Astrocyte (in vitro differentiated cells and primary cell): Measurements from ENCODE around the gene NHLH1.

Experiments
- EZH2 ChIP-seq: IDR thresholded peaks from 2 replicates; pipeline ENCODE4 v1.6.1; 2012; ENCODE audit warnings: mild to moderate bottlenecking, low read length, inconsistent platforms; ENCODE audit not compliant: insufficient read depth
- TF ChIP-seq, protein P1 (sequence below): IDR thresholded peaks from 2 replicates; pipeline ENCODE4 v1.5.1; 2011; ENCODE audit warnings: low read depth, mild to moderate bottlenecking, inconsistent platforms, low read length, moderate library complexity; ENCODE audit not compliant: insufficient read depth

DNA sequence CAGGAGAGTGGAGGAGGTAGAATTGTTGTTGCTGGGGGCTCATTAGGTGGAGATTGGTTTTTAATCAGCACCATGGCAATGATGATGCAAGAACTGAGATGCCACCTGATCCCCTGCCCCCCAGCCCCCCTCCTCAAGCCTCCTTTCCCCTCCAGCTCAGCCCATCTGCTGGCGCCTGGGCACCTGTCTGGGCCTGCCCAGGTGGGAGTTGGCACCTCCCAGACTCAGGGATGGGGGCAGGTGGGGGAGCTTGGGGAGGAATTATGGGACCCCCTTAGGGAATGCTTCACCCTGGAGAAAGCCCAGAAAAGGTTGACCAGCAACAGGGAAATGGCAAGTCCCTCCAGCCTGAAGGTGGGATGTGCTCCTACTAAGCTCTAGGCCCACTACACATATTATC lies 1.5 kb upstream of the NHLH1 start:
- TF ChIP-seq, protein P1, sequence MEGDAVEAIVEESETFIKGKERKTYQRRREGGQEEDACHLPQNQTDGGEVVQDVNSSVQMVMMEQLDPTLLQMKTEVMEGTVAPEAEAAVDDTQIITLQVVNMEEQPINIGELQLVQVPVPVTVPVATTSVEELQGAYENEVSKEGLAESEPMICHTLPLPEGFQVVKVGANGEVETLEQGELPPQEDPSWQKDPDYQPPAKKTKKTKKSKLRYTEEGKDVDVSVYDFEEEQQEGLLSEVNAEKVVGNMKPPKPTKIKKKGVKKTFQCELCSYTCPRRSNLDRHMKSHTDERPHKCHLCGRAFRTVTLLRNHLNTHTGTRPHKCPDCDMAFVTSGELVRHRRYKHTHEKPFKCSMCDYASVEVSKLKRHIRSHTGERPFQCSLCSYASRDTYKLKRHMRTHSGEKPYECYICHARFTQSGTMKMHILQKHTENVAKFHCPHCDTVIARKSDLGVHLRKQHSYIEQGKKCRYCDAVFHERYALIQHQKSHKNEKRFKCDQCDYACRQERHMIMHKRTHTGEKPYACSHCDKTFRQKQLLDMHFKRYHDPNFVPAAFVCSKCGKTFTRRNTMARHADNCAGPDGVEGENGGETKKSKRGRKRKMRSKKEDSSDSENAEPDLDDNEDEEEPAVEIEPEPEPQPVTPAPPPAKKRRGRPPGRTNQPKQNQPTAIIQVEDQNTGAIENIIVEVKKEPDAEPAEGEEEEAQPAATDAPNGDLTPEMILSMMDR = no peak
- no peak for TF ChIP-seq EZH2
